ENCODE data around the gene EHF. TPM values are rescaled to one million over a fixed set of nuclear protein-coding genes. Genes with fewer than 3 reads are reported as not detected.

EHF gene
- total and polyA plus RNA-seq, 2 of the 13 experiments (the other 11 are each of a cell fraction or from before 2014, with no cell fraction given) = 0.04 to 0.46 TPM

DNA sequence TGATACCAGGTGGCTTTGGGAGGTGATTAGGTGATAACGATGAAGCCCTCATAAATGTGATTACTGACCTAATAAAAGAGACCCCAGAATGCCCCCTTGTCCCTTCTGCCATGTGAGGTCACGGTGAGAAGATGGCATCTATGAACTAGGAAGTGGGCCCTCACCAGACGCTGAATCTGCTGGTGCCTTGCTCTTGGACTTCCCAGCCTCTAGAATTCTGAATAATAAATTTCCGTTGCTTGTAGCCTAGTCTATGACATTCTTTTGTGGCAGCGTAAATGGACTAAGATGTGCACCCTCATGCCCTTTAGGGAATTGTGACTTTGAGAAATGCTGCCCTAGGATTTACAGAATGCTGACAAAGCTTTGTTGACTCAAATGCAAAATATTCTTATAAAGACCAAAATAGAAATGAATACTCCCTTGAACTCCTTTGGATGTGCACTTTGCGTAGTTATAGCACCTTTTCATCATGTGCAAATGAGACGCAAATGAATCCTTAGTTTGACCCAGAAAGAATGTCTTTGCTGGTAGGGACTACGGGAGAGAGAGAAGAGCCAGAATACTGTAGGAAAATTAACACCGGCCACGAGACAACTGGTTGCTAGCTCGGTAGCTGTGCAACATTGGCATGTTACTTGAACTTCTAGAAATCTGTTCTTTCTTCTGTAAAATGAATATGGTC is 24.8 kb upstream of the EHF start:
- no peak overlapping the region for H3K9ac ChIP-seq (ENCODE audit: insufficient read depth, low read depth, low read length)
- CTCF ChIA-PET (ENCODE audit: low intra/inter-chr PET ratio, low total read pairs) = no interaction called here
- H3K27me3 ChIP-seq (ENCODE audit: control insufficient read depth in 1 of 2, insufficient read depth in 2 of 2, low read length in 2 of 2) = no peaks in the 10 kb centered on the region
- H3K79me2 ChIP-seq (ENCODE audit: insufficient read depth, low read length) = no peaks in the 10 kb centered on the region
- 0 out of 2 replicates have a peak, but pooled peaks have one; percentile 10 for TF ChIP-seq MAFF (IDR thresholded peaks at IDR 0.05; ENCODE audit: low read depth, low read length)
- peak; percentile 96 for TF ChIP-seq ZNF564 (CRISPR knock-in tag; IDR thresholded peaks at IDR 0.05)
- TF ChIP-seq MAFK (conservative IDR thresholded peaks at IDR 0.05 in 1 of 2, IDR thresholded peaks at IDR 0.05 in 1 of 2; ENCODE audit: low read length in 2 of 2) = peak in 1 of 2 experiments; percentile 46; a peak in 2 of 4 replicates
- no peak for TF ChIP-seq ETV6 (CRISPR knock-in tag; conservative IDR thresholded peaks at IDR 0.05)
- TF ChIP-seq ZSCAN20 (CRISPR knock-in tag; IDR thresholded peaks at IDR 0.05; ENCODE audit: borderline replicate concordance) = no peak
- H3K4me3 ChIP-seq (replicated peaks in 1 of 3; ENCODE audit: insufficient read depth in 1 of 3, low read depth in 2 of 3, low read length in 3 of 3) = no peak overlapping the region
- 96% methylated on average over 11 of the region's 11 CpGs for WGBS (ENCODE audit: low lambda C conversion rate)
- no peak for ATAC-seq
- no peak overlapping the region for H3K4me2 ChIP-seq (ENCODE audit: low read depth, low read length)
- H3K27ac ChIP-seq (ENCODE audit: extremely low read length, insufficient read depth, low read length) = no peak overlapping the region
- no TSS peak for BruUV-seq (replicated peaks)
- no peak for FAIRE-seq
- no peaks in the 10 kb centered on the region for H3K36me3 ChIP-seq (replicated peaks in 1 of 2; ENCODE audit: control insufficient read depth in 1 of 2, insufficient read depth in 2 of 2, low read length in 2 of 2)
- H3K4me1 ChIP-seq (ENCODE audit: insufficient read depth, low read length) = peaks cover 60% of the 10 kb centered on the region
- intact Hi-C loops (cut with micrococcal nuclease; ENCODE audit: unreplicated experiment) = no loop called here
- in situ Hi-C loops (cut with HindIII; ENCODE audit: extremely low pct_ligation_motif_present, low pct_unique_long_range_greater_than_20kb) = loop anchor here (25.0 kb wide), 1 partner anchor 791 kb away; no protein-coding TSS in a partner anchor
- no peaks in the 10 kb centered on the region for H4K20me1 ChIP-seq (ENCODE audit: insufficient read depth, low read length)
- no peak for DNase-seq (ENCODE audit: low spot score)
- H3K9me3 ChIP-seq (ENCODE audit: low read length) = no peaks in the 10 kb centered on the region
- POLR2A ChIA-PET = interaction anchor here (2.4 kb wide), 1 partner anchor 58 kb away, joined by 6 read pairs; no protein-coding TSS in a partner anchor
- no peak overlapping the region for H2AFZ ChIP-seq (ENCODE audit: low read length)

DNA sequence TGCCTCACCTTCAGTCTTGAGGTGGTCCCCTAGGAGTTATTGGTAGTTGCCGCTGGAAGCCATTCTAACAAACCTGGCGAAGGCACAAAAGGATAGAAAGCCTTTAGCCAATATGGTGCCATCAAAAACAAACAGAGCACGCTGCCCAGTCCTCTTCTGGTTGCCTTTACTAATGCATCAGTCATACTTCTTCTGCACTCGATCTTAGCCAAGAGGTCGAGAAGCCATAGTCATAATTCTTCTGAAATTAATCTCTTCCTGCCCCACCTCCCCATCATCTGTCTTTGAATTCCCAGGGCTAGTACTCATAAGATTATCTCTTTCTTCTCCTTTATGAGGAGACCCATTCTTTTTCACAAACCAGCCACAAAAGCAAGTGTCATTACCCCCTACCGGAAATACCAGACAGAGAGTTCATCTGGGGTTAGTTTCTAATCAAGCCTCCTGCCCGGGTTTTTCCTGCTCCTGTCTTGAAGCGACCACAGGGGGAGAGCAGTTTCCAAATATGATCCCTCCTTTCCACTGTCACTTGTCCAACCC is 21.4 kb upstream of the EHF start:
- ChIA-PET POLR2A (interaction anchor here (0.8 to 2.6 kb wide), 7 partner anchors 13 to 316 kb away, joined by 3 to 126 read pairs (median 23); partner anchors contain the start of genes APIP and PDHX), CTCF (ENCODE audit: low intra/inter-chr PET ratio, low total read pairs) (interaction anchor here (0.7 kb wide), 1 partner anchor 28 kb away, joined by 3 read pairs; no protein-coding TSS in a partner anchor)
- DNase-seq (ENCODE audit: low spot score) = peak; percentile 79
- Histone ChIP-seq H3K9ac (ENCODE audit: insufficient read depth, low read depth, low read length) (peak overlapping the region; percentile 85), H3K27ac (ENCODE audit: extremely low read length, insufficient read depth, low read length) (peak overlapping the region; percentile 95), H3K4me3 (replicated peaks in 1 of 3; ENCODE audit: insufficient read depth in 1 of 3, low read depth in 2 of 3, low read length in 3 of 3) (peak overlapping the region; percentile 49 to 67 (median 66)), H2AFZ (ENCODE audit: low read length) (no peak overlapping the region), H3K4me2 (ENCODE audit: low read depth, low read length) (peak overlapping the region; percentile 98), H4K20me1 (ENCODE audit: insufficient read depth, low read length) (no peaks in the 10 kb centered on the region), H3K79me2 (ENCODE audit: insufficient read depth, low read length) (no peaks in the 10 kb centered on the region), H3K9me3 (ENCODE audit: low read length) (no peaks in the 10 kb centered on the region), H3K36me3 (replicated peaks in 1 of 2; ENCODE audit: control insufficient read depth in 1 of 2, insufficient read depth in 2 of 2, low read length in 2 of 2) (no peaks in the 10 kb centered on the region), H3K27me3 (ENCODE audit: control insufficient read depth in 1 of 2, insufficient read depth in 2 of 2, low read length in 2 of 2) (no peaks in the 10 kb centered on the region), H3K4me1 (ENCODE audit: insufficient read depth, low read length) (peaks cover 86% of the 10 kb centered on the region)
- in situ Hi-C loops (cut with HindIII; ENCODE audit: extremely low pct_ligation_motif_present, low pct_unique_long_range_greater_than_20kb) = loop anchor here (25.0 kb wide), 1 partner anchor 788 kb away; no protein-coding TSS in a partner anchor
- intact Hi-C loops (cut with micrococcal nuclease; ENCODE audit: unreplicated experiment) = no loop called here
- peak; percentile 1; the same call in 1 of the 3 replicates for ATAC-seq
- BruUV-seq (replicated peaks) = no TSS peak
- WGBS (ENCODE audit: low lambda C conversion rate) = 27% methylated on average over 8 of the region's 8 CpGs
- FAIRE-seq = no peak
- TF ChIP-seq TCF7 (IDR thresholded peaks at IDR 0.05; ENCODE audit: low read depth) (peak; percentile 19; the same call in 1 of the 2 replicates), ETV5 (CRISPR knock-in tag; IDR thresholded peaks at IDR 0.05; ENCODE audit: borderline replicate concordance) (peak; percentile 83; the same call in 1 of the 2 replicates), ZNF564 (CRISPR knock-in tag; IDR thresholded peaks at IDR 0.05) (0 out of 2 replicates have a peak, but pooled peaks have one; percentile 28), TBX2 (CRISPR knock-in tag; IDR thresholded peaks at IDR 0.05; ENCODE audit: borderline replicate concordance) (0 out of 2 replicates have a peak, but pooled peaks have one; percentile 11), SOX13 (IDR thresholded peaks at IDR 0.05) (no peak), SOX13 (CRISPR knock-in tag; conservative IDR thresholded peaks at IDR 0.05 in 1 of 2, IDR thresholded peaks at IDR 0.05 in 1 of 2) (peak in 1 of 2 experiments; percentile 59; a peak in 1 of 4 replicates), RXRA (CRISPR knock-in tag; IDR thresholded peaks at IDR 0.05) (no peak; the same call in 1 of the 2 replicates), ZBTB42 (CRISPR knock-in tag; IDR thresholded peaks at IDR 0.05) (no peak), GABPA (IDR thresholded peaks at IDR 0.05; ENCODE audit: low read depth, low read length) (no peak), GABPA (CRISPR knock-in tag; IDR thresholded peaks at IDR 0.05; ENCODE audit: low read depth) (0 out of 2 replicates have a peak, but pooled peaks have one; percentile 56), GPN1 (CRISPR knock-in tag; IDR thresholded peaks at IDR 0.05; ENCODE audit: borderline replicate concordance) (no peak)
- TF ChIP-seq, protein P1, sequence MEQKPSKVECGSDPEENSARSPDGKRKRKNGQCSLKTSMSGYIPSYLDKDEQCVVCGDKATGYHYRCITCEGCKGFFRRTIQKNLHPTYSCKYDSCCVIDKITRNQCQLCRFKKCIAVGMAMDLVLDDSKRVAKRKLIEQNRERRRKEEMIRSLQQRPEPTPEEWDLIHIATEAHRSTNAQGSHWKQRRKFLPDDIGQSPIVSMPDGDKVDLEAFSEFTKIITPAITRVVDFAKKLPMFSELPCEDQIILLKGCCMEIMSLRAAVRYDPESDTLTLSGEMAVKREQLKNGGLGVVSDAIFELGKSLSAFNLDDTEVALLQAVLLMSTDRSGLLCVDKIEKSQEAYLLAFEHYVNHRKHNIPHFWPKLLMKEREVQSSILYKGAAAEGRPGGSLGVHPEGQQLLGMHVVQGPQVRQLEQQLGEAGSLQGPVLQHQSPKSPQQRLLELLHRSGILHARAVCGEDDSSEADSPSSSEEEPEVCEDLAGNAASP (CRISPR knock-in tag; IDR thresholded peaks at IDR 0.05; ENCODE audit: borderline replicate concordance) = peak; percentile 97; the same call in 1 of the 2 replicates

All from HepG2 (cell line).